NCI-H2171 treated with DMSO at 0.1 percent for 48 hours (cell line): ENCODE data around the gene IGFBP4.
A peak's percentile ranks its signal among the peaks of the same experiment; 100 is the strongest.

Experiments used
- DNase-seq: peaks from one replicate; lab custom pipeline; 2025; lab: John Stamatoyannopoulos, UW

The IGFBP4 gene

DNA sequence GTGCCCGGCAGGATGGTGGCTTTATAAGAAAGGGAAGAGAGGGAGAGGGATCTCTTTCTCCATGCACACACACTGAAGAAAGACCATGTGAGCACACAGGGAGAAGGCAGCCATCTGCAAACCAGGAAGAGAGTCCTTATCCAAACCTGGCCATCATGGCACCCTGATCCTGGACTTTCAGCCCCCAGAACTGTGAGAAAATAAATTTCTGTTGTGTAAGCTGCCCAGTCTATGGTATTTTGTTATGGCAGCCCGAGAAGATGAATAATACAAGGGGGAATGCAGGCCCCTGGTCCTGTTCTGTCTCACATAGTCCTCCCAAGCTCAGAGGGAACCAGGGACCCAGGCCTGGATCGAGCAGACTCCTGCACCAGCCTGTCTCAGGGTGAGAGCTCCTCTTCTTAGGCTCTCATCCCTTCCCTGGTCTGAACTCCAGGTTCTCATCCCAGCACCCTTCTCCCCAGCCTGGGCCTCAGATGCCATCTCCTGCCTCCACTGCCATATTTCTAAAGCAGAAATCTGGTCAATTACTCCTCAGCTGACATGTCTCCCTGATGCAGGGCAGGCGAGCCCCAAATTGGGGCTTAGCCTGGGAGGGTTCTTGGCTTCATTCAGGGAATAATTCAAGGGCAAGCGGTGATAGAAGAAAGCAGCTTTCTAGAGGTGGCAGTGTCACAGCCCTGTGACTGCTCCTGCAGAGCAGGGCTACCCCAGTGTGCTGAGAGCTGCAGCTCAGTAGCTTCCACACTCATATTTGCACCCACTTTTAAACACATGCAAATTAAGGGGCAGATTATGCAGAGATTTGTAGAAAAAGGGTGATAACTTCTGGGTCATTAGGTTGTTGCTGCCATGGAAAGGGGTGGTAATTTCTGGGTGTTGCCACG, 28.8 kb downstream of the IGFBP4 start:
- no peak for DNase-seq

DNA sequence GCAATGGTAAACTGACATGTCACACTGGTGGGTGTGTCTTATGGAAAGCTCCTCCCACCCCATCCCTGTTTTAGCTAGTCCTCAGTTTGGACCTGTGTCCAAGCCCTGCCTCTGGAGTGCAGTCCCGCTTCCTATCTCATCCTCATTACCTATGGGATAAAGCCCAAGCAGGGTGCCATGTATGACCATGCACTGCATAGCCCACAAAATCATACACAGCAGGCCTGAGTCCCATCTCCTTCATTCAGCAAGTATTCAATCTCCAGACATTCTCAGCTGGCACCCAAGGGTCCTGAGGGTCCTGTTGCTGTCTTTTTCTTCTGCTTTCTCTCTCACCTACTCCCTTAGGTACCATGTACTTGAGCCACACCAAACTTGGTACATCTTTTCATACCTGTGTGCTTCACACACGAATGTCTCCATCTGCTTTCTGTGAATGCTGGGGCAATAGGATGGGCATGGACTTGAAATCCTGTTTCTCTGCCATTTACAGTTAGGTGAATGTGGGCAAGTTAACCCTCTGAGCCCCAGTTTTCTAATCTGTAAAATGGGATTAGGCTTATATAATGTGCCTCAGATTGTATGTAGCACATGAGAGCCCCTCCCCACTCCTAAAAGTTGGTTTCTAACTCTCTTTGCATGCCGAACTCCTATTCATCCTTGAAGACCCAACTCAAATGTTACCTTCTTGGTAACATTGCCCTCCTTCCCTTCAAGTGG, 29.6 kb downstream of the IGFBP4 start:
- DNase-seq = no peak

DNA sequence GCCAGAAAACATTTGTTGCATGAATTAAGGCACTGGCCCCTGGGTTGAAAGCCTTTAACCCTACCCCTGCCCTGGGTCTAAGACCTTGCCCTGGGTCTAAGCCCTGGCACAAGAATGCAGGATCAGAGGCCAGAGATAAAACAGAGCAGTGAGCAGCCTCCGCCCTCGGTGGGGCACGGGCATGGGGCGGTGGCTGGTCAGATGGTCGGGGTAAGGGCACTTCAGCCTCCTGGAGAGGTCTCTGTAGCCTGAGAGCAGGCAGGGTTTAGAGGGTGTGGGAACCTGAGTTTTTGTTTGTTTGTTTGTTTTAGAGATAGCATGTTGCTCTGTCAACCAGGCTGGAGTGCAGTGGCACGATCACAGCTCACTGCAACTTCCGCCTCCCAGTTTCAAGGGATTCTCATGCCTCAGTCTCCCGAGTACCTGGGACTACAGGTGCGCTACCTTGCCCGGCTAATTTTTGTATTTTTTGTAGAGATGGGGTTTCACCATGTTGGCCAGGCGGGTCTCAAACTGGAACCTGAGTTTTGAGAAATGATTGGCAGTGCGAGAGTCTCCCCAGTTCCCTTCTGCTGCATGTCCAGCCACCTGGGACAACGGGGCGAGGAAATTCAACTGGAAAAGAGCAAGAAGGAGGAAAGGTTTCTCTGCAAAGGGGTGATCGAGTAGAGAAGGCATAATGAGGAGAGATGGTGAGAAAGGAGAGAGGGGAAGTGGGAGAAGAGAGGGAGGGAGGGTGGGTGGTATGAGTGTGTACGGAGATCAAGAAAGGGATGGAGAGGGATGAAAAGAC, 30.5 kb downstream of the IGFBP4 start:
- DNase-seq = no peak

DNA sequence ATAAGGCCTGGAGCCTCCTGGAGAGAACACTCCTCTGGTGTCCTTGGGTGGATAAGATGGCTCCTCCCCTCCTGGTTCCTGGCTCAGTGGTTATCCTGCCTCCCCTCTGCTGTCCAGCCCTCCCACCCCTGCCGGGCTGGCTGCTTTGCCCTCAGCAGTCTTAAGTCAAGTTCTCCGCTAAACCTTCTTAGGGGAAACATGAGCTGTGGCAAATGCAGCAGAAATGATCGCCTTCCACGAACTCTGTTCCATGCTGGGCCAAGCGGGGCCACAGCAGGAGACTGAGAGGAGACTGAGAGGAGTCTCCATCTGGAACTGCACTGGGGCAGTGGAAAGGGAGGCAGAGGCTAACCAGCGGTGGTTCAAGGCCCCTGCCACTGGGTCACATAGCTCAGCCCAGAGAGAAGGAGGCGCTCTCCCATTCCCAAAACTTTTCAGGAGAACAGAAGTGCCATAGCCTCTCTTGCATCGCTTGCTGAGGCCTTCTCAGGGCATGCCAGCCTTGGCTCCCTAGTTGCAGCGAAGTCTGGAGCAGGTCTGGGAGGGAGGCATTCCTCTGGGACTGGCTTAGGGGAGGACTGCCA, 31.3 kb downstream of the IGFBP4 start:
- no peak for DNase-seq

DNA sequence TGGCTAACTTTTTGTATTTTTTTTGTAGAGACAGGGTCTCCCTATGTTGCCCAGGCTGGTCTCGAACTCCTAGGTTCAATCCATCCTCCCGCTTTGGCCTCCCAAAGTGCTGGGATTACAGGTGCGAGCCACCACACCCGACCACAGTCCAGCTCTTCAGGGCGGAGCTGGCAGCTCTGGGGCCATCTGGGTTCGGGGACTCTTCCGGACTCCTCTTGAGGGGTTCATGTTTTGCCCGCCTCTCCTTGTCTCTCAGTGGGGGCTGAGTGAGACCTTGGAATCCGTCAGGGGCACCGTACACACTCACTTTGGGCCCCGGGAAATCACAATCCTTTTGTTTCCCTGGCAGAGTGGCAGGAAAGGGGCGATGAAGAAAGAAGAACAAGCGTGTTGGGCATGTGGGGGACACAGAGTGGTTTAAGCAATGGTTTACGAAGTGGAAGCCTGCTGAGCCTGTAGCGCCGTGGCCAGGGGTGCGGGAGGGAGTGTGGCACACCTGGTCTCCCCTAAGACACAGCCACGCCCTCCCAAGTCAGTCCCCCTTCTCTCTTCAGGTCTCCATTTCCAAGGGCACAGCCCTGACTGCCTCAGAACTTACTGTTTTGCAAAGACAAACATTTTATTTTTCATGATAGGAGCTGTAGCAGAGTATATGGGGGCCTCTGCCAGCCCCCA, 32.1 kb downstream of the IGFBP4 start:
- DNase-seq = no peak

DNA sequence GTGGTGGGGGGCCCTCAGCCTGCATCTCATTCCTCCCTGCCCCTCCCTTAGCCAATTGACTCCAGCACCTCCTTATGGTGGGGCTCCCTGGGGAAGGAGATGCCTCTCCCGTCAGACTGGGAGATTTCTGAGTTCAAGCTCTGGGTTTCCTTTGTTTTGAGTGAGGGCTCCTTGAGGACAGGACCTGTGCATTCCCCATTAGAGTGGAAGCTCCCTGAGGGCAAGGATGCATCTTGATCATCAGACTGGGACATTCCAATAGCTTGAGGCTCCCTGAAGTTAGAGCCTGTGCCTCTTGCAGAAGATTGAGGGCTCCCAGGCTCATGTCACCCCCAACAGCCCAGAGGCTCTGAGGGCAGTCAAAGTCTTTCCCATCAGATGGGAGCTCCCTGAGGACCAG, 34.5 kb downstream of the IGFBP4 start:
- no peak for DNase-seq

DNA sequence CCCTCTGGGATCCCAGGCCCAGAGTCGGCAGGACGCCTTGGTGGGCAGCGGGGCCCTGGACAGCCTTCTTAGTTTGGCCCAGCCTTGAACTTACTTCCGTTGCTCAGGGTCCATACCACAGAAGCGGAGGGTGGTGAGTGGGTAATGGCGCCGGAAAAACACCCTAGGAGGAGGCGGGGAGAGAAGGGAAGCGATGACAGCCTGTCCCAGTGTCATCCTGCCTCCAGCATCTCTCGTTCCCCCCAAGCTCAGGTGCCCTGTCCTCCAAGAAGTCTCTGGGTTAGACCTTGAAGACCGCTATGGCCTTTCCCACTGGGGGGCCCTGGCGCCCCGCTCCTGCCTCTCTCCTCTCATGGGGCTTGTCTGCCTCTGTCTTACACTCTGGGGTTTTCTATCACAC, 35.2 kb downstream of the IGFBP4 start:
- DNase-seq = no peak

DNA sequence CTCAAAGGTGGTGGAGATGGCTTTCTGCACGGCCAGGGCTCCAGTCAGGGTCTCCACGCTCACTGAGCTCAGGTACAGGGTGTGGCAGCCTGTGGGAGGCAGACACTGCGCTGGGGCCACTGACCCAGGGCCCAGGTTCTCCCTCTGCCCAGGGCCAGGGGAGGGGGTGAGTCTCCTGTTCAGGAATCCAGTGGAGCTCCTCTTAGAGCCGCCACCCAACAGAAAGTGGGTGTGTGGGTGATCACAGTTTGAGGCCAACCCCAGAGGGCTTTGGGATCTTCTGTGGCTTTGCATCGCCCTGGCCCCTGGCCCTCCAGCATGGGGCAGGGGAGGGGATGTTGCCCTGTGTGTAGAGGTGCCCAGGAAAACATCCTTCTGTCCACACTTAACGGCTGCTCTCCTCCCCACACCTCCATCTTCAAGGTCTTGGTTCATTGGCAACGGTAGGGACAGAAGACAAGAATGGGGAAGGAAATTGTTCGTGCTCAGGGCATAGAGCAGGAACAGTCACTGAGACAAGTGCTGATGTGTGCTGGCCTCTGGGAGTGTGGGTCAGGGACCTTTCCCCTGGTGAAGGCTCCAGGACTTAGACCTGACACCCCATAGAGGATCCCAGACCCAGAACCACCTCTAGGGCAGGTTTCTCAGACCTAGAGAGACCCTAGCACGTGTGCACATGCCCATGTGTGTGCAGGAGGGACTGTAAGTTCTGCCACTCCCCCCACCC, 36.7 kb downstream of the IGFBP4 start:
- DNase-seq = no peak

DNA sequence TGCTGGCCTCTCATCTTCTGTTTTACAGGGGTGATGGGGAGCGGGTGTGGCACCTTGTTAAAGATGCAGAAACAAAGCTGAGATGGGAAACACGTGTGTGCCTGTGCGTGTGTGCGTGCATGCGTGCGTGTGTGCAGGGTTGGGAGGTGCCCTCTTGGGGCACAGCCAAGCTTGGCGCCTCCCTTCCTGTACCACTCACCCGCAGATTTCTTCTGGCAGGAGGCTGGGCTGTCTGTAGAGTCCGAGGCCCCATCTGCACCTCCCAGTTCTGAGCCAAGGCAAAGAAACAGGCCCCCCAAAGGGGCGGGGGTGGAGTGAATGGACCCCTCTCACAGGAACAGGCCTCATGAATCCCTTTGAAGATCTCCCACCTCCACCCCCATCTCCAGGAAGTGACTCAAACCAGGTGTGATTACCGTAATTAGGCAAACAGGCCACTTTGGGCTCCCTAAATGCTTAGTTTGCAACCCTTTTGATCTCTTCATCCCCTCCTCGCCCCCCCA, 37.3 kb downstream of the IGFBP4 start:
- peak; percentile 42 for DNase-seq

DNA sequence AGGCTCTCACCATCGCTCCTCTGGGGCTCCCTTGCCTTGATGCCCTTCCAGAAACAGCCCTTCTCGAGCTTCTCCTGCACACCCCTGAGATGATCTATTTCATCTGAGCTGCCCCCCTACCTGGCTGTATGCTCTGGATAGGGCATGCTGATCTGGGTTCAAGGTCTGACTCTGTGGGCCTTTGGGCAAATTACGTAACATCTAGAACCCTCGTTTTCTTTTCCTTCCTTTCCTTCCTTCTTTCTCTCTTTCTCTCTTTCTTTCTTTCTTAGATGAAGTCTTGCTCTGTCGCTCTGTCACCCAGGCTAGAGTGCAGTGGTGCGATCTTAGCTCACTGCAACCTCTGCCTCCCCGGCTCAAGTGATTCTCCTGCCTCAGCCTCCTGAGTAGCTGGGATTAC, 37.9 kb downstream of the IGFBP4 start:
- no peak for DNase-seq

DNA sequence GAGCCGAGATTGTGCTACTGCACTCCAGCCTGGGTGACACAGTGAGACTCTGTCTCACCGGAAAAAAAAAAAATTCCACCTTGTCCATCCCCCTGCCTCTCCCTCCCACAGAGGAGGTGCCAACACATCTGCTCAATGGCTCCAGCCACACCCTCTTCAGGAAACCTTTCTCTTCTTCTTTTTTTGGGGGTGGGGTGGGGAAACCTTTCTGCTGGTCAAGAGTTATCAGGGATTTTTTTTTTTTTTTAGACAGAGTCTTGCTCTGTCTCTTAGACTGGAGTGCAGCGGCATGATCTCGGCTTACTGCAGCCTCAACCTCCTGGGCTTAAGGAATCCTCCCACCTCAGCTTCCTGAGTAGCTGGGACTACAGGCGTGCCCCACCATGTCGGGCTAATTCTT, 39.5 kb downstream of the IGFBP4 start:
- no peak for DNase-seq

DNA sequence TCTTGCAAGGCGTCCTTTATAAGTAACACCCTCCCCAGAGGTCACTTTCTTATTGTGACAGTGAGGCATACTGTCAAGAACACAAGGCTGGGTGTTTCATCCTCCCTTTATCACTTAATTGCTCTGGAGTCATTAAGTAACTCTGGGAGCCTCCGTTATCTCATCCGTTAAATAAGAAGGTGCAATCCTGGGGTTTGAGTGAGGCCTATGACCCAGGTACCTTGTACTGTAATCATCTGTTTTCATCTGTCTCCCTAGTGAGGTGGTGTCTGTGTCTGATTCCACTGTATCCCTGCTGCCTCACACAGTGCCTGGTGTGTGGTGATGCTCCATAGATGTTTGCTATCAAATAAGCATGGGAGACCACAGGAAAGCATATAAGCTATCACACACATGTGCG, 40.4 kb downstream of the IGFBP4 start:
- no peak for DNase-seq

DNA sequence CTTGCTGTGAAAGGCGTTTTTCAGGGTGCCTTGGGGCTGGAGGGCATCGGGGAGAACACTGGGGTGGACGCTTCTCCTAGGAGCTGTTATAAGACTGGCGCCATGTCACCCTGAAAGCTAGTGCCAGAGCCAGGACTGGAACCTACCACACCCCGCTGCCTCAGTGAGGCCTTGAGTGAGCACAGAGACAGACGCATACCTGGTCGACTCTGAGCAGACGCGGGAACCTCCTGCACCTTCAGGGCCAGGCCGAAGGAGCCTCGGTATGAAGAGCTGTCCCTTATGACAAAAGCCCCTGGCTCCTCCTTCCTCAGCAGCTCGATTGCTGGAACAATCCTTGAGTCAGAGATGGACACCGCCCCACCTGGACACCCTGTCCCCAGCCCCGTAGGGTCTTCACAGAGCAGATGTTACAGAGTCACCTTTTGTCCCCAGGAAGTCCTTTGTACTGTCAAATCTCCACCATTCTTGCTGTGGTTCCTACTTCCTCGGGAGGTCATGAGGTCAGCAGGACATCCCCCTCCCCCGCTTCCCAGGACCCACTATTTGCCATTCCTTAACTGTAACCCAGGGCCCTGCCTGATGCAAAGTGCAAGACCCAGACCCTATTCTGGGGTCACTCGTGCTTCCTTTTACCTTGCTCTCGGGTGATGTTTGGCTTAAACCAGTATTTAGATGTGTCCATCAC, 41.2 kb downstream of the IGFBP4 start:
- no peak for DNase-seq

DNA sequence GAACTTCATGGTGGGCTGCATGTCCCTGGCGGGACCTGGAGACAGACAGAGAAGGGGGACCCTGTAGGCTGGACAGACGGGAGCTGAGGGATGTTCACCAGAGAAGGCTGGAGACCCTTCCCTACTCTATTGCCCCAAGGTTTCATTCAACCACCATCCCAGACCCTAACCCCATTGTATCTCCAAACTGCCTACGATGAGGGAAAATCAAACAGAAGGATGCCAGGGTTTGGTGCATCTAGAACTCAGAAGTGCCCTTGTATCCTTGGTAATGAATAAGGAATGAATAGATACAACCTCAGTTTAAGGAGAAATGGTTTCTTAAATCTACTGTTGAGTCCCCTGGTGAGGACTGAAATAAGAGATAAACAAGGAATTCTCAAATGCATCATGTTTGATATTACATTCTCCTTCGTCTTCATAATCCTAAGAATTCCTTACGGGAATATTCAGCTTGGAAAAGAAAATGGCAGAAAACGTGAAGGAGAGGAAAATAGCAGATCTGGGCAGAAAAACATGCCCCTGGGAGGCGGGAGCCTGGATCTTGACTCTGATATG, 41.8 kb downstream of the IGFBP4 start:
- DNase-seq = no peak

DNA sequence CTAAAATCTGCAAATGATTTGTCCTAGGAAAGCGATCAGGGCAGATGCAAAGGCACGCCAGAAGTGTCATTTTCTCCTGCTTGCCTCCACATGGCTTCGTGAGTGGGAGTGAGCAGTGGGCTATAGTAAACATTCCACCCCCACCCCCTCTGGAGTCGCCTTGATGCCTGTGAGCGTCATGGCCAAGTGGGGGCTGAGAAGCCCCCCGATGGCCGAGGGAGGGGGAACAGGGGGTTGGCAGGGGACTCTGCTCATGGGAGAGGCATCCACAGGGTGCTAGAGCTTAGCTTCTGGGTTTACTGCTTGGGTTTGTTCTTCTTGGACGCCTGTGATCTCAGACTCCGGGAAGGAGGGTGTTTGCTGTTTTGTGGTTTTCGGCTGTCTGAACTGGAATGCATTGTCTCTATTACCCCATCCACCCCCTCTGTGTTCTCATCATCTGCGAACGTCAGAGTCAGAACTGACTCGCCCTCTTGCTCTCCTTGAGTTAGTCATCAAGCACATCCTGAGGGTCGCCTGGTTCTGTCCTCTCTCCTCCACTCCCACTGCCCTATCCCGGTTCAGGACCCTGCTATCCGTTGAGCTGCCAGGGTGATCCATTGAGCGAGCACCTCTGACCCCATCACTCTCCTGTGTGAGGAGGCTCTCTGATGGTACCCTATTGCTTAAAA, 42.7 kb downstream of the IGFBP4 start:
- DNase-seq = no peak

DNA sequence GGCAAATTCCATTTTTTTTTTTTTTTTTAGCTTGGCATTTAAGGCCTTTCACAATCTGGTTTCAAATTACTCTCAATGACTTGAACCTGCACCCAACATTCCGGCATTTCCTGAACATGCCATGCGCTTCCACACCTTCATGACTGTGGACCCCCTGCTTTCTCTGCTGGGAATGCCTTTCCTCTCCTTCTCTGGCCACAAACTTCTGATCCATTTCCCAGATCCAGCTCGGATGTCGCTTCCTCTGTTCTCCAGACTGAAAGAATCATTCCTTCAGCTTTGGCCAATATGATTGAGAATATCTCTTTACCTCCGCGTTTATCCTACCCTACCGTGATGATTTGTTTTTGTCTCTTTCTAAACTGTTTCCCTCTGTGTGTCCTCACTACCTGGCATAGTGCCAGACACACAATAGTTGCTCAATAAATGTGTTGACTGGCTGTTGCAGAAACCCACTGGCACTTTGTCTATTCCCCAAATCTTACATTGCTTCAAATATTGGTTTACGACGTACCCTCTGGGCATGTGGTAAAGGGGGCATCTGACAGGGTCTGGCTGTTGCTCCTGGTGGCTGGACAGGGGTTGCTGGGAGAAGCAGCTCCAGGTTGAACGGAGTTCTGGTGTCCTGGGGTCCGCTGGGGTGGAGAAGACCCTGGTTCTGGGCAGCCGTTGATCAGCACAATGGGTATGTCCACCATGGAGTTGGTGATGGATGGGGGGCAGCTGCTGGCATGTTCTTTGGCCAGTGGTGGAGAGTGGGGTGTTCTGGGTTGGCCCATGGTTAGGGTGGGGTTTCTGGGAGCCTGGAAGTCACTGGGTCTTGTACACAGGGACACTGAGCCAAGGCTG, 43.5 kb downstream of the IGFBP4 start:
- no peak for DNase-seq

DNA sequence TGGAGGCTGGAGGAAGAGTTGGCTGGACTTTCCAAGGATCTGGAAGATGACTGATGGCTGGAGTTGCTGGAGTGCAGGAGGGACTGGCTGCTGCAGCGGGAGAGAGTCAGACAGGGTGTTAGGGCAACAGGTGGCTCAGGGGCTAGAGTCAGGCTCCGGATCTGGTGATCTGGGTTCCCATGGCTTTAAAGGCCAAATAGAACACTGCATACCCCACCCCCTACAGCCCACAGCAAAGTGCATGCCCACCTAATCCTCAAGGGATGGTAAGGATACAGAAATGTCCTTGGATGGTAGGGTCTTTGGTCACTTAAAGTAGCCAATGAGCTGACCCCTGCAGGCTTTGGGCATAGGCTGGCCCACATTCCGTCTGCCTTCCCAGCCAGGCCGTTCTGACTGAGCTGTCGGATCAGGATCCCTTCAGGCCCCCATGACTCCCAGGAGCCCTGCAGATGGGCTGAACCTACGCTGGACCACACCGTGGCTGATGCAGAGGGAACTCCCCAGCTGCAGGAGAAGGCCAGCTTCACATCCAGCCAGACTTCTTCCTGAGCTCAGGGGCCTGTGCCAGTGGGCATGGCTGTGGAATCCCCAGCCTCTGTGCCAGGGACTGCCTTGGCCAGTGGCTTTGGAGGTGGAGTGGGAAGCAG, 44.2 kb downstream of the IGFBP4 start:
- no peak for DNase-seq
